Renal pelvis (tissue), 4 donors: Measurements from ENCODE around the gene USP7. TPM values are rescaled to one million over a fixed set of nuclear protein-coding genes. Genes with fewer than 3 reads are reported as not detected.
"Not testable (repeated sequence)": the region's sequence is repeated elsewhere in the genome, so short reads cannot be mapped to it uniquely, and the experiment has no call there.

Experiments used
- DNase-seq: peaks from one replicate; pipeline ENCODE4 v3.0.0-alpha.2; 2013
- polyA plus RNA-seq, 3 donors: library from polyadenylated mRNA; unstranded; fragments of 120-200 nt; gene quantifications; one replicate each; pipeline ENCODE4 v1.2.1, GENCODE V29; 2013; ENCODE audit not compliant: insufficient read length in 3 of 3

USP7 gene
- polyA plus RNA-seq, 3 donors = 110 to 133 (median 128) TPM

DNA sequence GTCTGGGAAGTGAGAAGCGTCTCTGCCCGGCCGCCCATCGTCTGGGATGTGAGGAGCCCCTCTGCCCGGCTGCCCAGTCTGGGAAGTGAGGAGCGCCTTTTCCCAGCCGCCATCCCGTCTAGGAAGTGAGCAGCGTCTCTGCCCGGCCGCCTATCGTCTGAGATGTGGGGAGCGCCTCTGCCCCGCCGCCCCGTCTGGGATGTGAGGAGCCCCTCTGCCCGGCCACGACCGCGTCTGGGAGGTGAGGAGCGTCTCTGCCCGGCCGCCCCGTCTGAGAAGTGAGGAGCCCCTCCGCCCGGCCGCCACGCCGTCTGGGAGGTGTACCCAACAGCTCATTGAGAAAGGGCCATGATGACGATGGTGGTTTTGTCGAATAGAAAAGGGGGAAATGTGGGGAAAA lies 18.2 kb upstream of the USP7 start:
- not testable (repeated sequence) for DNase-seq

DNA sequence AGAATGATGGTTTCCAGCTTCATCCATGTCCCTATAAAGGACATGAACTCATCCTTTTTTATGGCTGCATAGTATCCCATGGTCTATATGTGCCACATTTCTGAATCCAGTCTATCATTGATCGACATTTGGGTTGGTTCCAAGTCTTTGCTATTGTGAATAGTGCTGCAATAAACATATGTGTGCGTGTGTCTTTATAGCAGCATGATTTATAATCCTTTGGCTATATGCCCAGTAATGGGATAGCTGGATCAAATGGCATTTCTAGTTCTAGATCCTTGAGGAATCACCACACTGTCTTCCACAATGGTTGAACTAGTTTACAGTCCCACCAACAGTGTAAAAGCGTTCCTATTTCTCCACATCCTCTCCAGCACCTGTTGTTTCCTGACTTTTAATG lies 12.5 kb upstream of the USP7 start:
- DNase-seq = not testable (repeated sequence)

DNA sequence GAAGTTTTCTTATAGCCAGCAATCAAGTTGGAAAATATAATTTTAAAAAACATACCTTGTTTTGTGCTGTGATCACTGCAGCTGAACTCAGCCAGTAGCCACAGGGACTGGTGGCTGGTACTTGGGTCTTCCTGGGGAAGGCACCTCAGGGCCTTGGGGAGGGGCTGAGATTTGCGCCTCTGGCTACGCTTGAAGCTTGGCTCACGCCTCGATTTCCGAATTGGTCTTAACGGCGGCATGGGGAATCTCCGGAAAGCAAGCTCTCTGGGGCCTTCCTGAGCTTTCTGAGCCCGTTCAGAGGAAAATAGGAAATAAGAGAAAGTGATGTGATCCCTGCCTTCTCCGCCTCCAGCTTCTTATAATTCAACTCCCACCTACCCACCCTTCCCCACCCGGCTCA lies 11.3 kb upstream of the USP7 start:
- DNase-seq = no peak

DNA sequence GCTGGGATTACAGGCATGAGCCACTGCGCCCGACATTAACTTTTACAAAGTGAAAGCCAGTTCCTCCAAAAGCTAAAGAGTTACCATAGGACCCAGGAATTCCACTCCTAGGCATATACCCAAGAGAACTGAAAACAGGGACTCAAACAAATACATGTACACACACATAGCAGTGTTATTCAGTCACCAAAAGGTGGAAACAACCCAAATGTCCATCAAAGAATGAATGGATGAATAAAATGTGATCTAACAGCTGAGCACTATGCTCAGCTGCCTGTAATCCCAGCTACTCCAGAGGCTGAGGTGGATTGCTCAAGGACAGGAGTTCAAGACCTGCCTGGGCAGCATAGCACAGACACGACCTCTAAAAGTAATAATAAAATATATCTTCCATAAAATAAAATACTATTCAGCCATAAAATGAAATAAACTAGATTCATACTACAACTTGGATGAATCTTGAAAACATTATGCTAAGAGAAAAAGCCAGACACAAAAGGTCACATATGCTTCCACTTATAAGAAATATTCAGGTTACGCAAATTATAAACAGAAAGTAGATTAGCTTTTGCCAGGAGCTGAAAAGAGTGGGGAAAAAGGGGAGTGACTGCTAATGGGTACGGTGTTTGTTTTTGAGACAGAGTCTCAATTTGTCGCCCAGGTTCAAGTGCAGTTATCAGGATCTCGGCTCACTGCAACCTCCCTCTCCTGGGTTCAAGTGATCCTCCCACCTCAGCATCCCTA lies 9.3 kb upstream of the USP7 start:
- DNase-seq = no peak

DNA sequence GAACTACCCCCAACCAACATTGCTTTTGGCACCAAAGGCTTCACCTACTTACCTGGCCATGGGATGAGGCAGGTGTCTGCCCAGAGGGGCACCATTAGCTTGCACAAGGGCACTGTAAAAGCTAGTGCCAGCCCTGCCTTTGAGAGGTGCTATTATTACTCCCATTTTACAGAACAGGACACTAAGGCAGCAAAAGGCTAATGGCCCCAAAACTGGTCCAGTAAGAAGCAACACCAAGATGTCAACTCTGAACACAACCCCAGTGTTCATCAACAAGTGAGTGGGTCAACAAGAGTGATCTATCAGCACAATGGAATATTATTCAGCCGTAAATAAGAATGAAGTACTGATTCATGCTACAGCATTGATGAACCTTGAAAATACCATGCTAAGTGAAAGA lies 7.7 kb upstream of the USP7 start:
- no peak for DNase-seq

DNA sequence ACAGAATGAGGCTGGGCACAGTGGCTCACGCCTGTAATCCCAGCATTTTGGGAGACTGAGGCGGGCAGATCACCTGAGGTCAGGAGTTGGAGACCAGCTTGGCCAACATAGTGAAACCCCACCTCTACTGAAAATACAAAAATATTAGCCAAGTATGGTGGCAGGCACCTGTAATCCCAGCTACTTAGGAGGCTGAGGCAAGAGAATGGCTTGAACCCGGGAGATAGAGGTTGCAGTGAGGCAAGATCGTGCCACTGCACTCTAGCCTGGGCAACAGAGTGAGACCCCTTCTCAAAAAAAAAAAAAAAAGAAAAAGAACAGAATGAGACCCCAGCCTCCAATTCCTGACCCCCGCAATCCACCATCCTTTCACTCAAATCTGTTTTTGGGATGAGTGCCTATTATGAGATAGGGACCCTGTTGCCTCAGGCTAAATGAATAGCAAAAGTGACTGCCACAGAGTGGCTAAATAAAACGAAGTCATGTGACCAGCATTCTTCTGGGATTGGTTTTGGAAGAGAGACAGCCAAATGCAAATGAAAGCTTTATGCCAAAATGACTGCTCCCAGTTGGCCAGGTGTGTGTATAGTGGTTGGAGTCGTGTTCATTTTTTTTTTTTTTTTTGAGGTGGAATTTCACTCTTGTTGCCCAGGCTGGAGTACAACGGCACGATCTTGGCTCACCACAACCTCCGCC lies 5.6 kb upstream of the USP7 start:
- DNase-seq = not testable (repeated sequence)

DNA sequence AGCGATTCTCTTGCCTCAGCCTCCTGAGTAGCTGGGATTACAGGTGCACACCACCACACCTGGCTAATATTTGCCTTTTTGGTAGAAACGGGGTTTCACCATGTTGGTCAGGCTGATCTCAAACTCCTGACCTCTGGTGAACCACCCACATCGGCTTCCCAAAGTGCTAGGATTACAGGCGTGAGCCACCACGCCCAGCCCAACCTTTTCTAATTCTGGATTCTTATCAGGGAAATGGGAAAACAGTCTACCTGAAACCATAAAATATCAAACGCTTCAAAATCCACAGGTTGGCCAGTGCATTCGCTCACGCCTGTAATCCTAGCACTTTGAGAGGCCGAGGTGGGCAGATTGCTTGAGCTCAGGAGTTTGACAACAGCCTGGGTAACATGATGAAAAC lies 4.3 kb upstream of the USP7 start:
- DNase-seq = not testable (repeated sequence)

DNA sequence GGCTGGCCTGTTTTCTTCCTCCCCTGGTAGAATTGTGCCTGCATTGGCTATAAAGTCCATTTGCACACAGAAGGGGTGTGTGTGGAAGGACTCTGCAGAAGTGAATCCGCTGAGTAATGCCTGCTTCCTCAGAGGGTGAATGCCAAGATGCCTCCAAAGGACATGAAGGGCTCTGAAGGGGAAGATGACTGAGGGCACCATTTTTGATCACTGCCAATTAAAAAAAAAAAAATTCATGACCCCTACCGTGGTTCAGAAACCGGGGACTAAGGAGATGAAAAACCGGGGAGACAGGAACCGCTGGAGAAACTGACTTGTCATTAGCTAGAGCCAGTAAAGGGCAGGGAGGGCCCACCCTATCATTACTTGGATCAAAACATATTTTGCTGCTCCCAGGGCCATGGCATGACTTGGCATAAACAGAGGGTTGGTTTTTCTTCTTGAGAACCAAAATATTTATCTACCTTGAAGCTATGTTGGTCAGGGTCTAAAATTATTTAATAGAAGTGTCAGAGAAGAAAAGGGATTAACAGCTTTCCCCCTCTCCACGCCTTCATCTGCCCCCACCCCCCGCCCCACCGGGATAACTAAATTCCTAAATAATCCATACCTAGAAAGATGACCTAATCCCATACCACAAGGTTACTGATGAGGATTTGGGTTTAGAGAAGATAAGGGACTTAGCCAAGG lies 3.6 kb upstream of the USP7 start:
- no peak for DNase-seq

DNA sequence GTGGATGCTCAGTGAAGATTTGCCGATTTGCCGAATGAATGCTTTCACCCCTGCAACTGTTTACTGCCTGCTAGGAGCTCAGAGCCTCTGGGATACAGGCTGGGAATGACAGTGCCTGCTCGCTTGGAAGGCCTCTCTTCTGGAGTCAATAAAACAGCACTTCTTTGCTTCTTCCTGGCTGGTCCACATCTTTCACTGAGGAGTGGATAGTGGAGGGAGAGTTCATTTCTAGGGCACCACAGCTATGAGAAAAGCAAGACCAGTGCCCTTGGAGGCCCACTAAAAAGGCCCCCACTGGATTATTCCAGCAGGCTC lies 3.1 kb upstream of the USP7 start:
- no peak for DNase-seq

DNA sequence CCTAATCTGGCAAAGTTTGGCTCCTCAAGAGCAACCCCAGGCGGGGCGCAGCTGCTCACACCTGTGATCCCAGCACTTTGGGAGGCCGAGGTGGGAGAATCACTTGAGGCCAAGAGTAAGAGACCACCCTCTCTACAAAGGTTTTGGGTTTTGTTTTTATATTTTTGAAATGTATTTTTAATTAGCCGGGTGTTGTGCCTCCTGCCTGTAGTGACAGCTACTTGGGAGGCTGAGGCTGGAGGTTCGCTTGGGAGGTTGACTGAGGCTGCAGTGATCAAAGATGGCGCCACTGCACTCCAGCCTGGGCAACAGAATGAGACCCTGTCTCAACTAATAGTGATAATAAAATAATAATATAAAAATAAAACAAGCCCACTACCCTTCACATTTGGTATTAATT lies 756 bp upstream of the USP7 start:
- no peak for DNase-seq

DNA sequence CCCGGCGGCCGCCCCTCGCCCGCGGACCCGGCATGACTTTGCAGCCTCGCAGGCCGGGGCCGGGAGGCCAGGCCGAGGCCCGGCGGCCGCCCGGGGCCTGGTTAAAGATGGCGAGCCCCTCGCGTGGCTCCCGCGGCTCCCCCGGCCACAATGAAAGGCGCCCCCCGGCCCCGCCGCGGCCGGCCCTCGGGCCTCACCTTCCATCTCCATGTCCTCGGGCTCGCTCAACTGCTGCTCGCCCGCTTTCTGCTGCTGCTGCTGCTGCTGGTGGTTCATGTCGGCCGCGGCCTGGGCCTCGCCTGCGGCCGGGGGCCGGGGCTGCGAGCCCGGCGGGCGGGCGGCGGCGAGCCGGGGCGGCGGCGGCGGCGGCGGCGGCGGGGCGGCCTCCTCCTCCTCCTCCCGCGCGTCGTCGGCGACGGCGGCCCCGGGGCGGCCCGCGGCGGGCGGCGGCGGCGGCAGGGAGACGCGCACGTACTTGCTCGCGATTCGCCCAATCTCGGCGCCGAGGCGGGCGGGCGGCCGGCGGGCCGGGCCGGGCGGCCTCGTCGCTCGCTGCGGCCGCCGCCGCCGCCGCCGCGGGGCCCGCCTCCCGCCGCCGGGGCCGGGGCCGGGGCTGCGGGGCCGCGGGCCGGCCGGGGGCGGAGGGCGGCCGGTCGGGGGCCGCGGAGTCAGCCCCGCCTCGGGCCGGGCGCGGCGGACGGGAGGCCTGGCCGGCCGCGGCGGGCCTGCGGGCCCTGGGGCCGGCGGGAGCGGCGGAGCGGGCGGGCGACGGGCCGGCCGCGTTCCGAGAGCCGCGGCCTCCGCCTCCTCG lies 491 bp downstream of the USP7 start:
- DNase-seq = no peak

DNA sequence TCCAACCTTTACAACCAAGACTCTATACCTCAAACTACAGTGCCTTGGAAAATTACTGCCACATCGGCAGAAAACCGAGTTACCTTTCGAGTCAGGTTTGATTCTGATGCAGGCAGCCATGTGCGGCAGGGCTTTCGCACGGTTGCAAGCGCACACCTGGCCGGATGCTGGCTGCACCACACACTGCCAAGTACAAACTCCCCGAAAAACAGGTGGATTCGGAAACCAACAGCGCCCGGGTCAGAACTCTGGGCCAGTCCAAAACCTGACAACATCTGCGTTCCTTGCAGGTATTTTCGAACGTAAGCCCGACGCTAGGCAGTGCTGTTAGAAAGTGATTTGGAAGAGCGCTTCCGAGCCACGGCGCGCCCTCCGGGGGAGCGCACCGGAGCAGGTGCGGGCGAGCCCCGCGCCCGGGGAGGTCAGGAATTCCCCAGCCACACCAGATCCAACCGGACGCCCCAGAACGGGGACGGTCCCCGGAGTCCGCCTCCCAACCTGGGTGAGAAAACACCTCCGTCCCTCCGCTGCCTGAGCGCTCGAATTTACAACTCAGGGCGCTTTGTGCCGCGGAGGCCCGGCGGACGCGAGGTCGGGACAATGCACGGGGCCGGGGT lies 1.2 kb downstream of the USP7 start:
- no peak for DNase-seq

DNA sequence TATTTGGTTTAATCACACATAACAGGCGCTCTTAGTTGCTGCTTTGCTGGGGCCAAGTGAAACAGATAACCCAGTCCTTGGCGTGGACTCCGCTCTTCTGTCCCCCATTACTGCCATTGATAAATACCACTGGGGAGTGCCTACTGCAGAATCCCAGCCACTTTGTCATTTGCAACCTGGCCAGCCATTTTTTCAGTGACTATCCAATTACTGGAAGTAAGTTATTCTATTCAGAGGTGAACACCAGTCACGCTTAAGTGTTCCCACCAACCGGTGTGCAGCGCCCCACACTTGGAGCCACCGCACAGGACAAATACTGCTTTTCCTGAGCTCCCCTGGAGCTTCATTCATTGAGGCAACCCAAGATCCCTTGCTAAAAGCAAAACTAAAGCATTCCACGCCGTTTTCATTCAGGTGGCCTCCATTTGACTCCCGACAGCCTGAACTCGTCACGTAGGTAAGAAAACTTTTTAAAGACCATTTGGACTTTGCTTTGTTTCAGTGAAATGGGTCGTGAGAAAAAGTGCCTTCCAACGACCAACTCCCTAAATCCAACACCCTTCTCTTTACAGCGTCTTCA lies 1.8 kb downstream of the USP7 start:
- DNase-seq = peak; percentile 45

DNA sequence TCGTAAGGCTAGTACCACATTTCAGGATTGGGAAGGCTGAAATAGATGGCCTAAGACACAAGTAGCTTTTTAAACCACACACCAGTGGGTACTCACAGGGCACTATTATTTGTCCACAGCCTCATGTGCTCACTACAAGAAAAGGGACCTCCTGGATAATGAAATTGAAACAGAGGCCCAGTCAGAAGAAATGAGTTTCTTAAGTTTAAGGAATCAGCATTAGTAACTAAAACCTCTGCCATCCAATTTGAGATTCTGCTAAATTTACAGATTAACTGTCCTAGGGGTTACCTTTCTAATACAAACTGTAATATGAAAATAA lies 3.0 kb downstream of the USP7 start:
- no peak for DNase-seq

DNA sequence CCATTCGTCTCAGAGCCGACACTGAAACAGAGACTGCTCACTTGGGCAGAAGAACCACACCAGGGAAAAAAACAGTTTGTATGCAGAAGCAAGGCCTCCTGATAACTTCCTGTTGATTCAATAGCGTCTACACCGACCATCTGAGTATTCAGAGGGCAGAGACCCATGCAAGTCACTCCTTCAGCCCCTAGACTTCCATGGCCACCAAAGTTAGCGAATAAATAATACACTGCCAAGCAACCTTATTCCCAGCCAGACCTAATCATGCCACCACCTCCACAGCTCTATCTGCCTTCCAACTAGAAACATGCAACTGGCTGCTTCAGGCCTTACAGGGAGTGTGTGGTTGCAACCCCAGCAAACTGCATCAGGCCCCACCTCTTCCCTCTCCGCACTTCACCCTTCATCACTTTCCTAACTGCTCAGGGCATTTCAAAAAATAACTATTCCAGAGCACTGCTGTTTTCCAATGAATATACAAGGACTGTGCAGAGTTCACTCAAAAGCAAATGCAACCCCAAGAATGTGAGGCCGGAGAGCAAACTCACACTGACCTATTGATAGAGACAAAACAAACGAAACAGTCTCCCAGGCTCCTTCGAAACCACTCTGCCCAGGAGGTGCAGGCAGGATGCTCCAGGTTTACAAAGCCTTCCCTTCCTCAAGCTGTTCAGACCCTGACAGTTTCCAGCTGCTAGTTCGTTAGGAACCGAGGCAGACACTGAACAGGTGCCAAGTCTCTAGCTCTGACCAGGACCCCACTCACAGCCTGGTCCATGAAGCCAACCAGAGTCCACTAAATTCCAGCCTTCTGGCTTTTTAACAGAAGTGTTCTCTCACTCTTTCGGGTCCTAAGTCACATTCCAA lies 3.6 kb downstream of the USP7 start:
- DNase-seq = no peak

DNA sequence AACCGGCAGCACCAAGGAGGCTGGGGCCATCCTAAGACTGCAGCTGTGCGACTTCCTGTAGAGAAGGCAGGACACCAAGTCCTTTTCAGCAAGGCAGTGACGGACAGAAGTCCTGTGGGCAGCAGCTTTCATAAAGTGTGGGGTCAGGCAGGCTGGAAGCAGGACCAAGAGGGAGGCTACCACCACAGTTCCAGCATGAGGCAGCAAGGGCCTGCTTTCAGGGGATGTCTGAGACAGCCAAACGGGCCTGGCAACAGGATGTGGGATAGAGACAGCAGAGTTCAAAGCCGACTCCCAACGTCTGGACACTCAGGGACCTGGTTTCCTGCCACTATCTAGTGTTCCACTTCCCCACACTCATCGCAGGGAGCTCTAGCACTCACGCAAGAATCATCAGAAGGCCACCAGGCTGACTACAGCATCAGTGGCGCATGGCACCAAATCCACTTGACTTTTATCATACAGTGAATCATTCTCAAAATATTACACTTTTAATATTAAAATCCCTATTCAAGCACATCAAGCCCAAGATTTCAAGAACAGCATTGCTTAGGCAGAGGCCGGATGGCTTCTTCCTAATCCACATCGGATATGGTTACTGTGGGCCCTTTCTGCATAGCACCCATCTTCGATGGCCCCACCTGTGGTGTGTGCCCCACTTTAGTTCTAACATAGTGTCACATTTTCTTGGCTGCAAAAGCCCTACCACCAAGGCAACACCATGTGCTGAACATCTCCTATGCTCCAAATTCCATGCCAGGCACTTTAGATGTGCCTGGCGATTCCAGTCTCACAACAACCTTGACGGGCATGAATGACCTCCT lies 5.2 kb downstream of the USP7 start:
- no peak for DNase-seq

DNA sequence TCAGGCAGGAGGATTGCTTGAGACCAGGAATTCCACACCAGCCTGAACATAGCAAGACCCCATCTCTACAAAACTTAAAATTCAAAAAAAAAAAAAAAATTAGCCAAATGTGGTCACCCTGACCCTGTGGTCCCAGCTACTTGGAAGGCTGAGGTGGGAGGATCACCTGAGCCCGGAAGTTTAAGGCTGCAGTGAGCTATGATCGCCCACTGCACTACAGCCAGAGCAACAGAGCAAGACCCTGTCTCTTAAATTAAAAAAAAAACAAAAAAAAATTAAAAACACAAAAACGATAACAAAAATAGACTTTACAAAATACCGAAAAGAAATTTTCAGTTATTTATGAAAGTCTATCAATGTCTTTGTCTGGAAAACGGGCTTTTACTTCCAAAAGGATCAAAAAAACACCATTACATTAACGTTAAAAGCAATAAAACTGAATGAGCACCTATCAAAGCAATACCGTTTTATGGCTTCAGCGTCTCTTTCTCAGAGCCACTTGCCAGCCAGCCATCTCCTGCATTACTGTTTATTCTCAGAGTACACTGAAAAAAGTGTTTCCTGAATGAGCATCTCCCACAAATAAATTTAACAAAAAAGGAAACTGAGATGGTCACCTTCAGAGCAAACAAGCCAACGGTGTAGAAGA lies 6.1 kb downstream of the USP7 start:
- no peak for DNase-seq

DNA sequence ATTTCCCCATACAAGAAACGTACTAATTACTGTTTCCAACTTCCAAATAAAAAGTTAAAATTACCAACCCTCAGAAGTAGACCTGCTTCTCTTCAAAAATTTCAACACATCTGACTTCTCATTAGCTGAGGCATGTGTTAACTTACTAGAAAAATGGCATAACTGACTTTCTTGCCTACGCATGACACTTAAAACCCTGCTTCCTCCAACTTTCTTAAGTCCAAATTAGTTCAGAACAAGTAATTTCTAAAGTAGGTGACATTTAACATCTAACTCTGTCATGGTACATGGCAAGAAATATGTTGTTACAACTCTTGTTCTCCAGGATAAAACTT lies 6.7 kb downstream of the USP7 start:
- DNase-seq = no peak

DNA sequence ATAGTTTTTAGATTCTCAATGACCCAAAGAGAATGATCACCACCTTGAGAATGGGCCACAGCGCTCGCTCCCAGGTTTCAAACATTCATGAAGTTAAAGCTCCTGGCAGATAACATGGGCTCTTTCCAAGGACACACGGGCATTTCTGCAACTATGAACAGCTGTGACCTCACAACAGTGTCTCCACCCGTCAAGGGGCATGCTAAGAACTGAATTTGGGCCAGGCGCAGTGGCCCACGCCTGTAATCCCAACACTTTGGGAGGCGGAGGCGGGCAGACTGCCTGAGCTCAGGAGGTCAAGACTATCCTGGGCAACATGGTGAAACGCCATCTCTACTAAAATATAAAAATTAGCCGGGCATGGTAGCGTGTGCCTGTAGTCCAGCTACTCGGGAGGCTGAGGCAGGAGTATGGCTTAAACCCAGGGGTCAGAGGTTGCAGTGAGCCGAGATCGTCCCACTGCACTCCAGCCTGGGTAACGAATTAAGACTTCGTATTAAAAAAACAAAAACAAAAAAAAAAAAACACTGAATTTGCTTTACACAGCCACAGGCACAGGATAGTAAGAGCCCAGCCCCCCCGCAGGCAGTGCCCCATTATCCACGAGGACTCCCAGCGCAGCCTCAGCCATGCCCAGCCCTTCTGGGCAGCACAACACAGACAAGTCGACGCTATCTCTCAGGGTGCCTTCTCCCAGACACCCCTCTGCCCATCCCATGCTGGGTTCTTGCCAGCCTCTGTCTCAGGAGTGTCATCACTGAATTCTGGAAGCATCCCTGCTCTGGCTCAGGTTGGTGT lies 7.2 kb downstream of the USP7 start:
- DNase-seq = no peak
